Measurements from ENCODE around the gene PITX1.

DNA sequence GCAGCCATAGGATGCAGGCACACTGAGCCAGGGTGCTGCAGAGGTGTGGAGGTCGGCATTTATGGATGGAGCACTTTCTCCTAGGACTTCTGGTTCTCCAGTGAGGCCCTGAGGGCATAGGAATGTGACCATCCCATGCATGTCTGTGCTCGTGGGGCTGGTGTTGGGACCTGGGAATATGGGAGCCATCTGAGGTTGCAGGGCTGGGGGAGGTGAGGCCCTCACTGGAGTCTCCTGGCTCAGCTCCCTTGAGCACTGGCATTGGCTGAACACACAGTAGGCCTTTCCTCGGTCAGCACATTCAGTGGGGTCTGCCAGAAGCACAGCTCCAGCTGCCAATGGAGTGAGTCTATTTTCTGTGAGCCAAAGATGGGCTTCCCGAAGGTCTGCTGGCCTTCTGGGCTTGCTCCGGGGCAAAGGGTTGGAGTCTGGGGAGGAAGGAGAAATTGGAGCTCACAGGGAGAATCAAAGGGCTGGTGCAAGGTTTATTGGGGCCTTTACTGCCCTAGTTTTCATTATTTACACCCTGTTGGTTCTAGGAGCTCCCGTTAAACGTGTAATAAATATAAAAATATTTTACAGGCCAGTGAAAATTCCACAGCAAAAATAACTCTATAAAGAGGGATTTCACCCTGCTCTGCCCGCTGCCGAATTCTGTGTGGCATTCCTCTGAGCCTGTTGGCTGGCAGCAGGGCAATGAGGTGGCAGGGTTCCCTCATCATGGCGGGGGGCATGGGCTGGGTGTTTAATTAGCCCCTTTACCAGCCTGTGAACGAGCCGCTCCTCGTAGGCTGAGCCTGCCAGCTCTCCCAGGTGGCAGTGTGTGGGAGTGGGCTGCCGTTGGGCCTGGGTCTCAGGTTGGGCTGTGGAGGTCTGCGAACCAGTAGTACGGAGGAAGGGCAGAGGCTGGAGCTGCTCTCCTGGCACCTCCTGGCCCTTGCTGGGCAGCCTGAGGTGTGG, 31.6 kb upstream of the PITX1 start:
- TF ChIP-seq, protein P1, sequence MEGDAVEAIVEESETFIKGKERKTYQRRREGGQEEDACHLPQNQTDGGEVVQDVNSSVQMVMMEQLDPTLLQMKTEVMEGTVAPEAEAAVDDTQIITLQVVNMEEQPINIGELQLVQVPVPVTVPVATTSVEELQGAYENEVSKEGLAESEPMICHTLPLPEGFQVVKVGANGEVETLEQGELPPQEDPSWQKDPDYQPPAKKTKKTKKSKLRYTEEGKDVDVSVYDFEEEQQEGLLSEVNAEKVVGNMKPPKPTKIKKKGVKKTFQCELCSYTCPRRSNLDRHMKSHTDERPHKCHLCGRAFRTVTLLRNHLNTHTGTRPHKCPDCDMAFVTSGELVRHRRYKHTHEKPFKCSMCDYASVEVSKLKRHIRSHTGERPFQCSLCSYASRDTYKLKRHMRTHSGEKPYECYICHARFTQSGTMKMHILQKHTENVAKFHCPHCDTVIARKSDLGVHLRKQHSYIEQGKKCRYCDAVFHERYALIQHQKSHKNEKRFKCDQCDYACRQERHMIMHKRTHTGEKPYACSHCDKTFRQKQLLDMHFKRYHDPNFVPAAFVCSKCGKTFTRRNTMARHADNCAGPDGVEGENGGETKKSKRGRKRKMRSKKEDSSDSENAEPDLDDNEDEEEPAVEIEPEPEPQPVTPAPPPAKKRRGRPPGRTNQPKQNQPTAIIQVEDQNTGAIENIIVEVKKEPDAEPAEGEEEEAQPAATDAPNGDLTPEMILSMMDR (IDR thresholded peaks at IDR 0.05) = no peak
- no peak for TF ChIP-seq POLR2A (IDR thresholded peaks at IDR 0.05)
